CD4-positive, alpha-beta T cell treated with Interleukin-12 subunit alpha and Interleukin-12 subunit beta, for 1 hour (primary cell): ENCODE data around the gene PLCZ1.
"Not testable (repeated sequence)": the region's sequence is repeated elsewhere in the genome, so short reads cannot be mapped to it uniquely, and the experiment has no call there.

Experiments
- DNase-seq: peaks from one replicate; pipeline ENCODE4 v3.0.0-alpha.2; 2020

The PLCZ1 gene

DNA sequence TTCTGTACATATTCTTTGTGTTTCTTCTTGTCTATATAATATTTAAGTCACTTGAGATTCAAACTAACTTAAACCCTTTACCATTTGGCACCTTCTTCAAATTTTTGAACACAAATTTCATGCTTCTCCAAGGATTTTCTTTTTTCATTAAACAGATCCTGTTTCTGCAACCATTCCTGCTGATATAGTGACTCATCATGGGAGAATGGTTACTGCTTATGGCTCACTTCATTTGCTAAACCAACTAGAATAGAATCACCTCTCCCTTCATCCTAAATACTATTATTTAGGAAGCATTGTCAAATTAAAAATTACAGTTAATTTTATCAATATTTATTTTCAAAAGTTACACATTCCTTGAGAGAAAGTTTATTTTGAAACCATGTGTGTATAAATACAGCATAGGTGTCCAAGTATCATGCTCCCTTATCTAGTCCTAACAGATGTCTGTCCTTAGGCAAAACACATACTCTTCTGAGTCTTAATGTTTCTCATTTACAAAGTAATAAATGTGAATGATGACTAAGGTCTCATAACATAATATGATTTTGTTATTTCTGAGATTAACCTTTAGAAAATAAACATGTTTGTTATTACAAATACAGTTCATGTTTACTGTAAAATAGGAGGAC is 40.7 kb downstream of the PLCZ1 start:
- DNase-seq: no peak

DNA sequence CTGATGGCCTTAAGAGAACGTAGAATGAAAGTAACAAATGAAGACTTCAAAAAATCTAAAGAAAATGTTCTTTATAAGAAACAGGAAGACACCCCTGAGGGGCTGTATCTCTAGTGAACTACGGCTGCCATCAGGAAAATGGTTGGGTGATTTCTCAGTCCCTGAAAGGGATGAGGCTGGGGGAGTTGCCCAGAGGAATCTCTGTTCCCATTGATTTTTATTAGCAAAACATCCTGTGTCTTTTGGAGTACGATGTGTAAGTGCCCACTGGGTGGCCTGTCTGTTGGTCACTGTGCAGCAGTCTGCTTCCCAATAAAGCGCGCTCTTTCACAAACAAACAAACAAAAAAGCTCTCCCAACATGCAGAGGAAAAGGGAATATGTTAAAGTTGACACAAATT is 43.8 kb downstream of the PLCZ1 start:
- not testable (repeated sequence) for DNase-seq

DNA sequence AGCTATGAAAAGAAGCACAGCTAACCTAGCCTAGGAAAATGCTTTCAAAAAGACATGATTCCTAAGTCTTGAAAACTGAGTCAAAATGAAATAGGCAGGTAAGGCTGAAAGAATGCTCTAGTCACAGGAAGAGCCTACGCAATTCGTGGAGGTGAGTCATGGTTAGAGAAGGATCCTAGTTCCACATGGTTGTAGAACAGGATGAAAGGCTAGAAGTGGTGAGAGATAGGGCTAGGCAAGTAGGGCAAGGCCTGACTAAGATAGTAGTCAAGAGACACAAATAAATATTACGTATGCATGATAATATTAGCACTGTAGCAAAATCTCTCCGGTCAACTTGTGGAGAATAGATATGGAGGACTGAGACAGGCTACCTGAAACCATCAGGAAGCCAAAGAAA is 47.2 kb downstream of the PLCZ1 start:
- DNase-seq: no peak

DNA sequence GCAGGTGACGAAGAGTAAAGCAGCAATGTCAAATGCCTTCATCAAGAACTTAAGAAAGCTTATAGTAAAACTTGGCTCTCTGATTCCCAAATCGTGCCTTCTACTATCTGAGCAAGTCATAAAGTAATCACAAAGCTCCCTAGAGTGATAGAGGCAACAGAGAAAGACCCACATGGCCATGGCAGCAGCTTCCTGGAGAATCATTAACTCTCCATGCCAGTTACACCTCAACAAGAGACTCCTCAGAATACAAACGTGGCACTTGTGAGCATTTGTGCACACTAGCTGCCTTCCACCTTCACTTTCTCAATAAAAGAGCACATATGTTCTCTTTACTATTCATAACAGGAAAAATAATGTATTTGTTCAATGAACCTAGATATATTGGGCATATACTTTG is 48.0 kb downstream of the PLCZ1 start:
- DNase-seq: no peak

DNA sequence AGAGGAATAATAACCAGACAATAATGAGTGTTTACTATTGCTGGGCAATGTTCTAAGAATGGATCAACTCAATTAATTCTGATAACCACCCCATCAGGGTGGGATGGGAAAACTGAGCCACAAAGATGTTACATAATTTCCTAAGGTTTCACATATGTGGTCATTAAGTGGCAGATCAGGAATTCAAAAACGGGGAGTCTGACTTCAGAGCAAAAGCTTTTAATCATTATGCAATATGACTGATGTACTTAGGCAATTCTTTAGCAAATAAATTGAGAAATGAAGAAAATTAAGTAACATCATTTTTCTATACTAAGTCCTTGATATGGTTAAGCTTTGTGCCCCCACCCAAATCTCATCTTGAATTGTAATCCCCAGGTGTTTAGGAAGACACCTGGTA is 53.4 kb downstream of the PLCZ1 start:
- no peak for DNase-seq

DNA sequence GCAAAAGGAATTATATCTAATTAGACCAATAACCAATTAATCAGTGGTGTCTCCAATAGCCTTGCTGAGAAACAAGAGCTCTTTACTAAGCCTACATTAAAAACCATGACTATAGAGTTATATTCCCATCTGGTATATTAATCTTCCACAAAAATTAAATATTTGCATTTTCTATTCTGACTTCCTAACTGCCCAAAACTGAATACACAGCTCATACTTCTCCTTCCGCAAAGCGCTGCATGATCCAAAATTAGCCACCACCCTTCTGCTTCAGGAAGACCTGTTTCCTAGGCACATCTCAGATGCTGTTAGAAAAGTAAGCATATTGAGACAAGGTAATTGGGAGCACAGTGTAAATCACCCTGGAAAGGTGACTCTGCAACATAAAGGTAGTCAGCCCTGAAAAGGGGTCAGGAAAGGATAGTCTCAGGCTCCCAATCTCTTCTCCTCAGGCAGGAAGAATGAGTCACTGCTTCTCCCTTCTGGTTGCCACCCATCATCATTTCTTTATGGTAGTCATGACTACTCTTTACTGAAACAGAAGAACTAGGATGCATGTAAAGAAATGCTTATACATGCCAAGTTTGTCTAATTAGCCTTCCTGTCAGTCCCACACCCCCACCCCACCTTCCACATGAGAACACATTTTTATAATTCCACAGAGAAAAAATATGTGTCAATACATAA is 54.3 kb downstream of the PLCZ1 start:
- no peak for DNase-seq

DNA sequence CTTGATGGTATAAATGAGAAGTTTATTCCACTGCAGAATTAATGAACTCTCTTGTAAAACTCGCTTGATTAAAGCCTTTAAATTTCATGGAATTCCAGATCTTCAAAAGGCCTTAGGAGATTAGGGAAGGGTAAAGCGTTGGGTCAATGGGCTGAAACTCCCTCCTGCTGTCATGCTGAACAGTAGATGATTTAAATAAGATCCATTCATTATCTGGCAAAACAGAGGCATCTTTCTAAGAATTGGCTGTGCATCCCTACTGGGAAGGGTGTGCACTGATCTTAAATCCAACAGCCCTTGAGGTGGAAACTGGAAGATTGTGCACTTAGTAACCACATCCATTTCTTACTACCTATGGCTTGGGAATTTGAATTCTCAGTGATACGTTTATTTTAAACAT is 56.0 kb downstream of the PLCZ1 start:
- no peak for DNase-seq

DNA sequence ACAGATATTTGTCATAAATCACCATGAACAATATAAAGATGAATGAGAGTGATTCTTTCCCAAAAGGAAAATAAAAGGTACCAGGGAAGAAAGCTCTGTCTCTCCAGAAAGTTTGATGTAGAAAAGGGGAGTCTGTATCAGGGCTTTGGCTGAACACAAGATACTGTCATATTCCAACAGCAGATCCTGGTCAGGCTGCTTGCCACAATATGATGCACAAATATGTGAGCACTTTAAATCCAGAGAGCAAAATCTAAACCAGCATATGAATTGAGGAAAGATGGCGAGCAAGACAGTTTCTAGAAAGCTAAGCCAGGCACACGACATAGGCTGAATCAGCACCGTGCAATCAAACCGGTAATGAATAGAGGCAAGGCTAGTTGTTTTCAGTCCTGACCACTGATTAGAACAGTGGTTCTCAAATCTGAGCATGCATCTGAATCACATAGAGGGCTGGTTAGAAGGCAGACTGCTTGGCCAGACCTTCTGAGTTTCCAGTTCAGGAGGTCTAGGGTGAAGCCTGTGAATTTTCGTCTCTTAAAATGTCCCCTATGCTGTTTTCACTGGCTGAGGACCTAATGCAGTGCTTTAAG is 60.7 kb downstream of the PLCZ1 start:
- DNase-seq: no peak

DNA sequence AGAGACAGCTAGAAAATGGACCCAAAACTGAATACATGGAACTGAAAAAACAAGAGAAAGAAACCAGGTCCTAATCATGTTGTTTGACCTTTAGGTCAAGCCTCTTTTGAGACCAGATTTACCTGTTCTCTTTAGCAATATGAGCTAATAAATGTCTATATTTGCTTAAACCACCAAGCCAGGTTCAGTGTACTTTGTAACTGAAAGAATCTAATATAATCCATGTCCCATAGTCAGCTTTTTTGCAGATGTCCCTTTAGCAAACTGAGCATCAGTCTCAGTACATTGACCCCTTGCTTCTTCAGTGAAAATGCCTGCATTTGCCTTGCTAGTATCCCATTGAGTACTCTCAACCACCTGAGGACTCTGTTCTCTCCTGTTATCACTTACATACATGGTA is 61.7 kb downstream of the PLCZ1 start:
- DNase-seq: no peak

DNA sequence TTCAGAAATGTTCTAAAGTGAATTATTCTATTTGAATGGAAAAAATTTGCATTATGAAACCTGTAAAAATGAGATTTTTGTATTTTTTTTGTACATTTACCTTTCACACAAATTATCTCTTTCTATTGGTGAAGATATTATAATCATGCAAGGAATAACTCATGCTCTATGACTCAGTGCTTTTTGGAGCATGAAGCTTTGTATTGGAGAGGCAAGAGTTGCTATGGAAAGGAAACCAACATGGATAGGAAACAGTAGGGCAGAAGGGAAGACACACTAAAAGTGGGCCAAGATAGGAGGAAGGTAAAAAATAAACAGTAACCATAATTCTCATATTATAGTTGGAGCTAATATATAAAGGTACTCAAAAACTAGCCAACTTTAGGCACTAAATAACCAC is 79.0 kb downstream of the PLCZ1 start:
- no peak for DNase-seq

DNA sequence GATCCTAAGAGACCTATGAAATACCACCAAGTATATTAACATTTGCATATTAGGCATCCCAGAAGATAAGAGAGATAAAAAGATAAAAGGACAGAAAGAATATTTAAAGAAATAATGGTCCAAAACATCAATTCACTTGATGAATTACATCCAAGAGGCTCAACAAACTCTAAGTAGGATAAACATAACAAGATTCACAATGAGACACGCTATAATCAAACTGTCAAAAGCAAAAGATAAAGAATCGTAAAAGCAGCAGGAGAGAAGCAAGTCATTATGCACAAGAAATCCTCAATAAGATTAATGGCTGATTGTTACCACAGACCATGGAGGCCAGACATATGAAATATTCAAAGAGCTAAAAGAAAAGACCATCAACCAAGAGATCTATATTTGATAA is 79.6 kb downstream of the PLCZ1 start:
- DNase-seq: no peak

DNA sequence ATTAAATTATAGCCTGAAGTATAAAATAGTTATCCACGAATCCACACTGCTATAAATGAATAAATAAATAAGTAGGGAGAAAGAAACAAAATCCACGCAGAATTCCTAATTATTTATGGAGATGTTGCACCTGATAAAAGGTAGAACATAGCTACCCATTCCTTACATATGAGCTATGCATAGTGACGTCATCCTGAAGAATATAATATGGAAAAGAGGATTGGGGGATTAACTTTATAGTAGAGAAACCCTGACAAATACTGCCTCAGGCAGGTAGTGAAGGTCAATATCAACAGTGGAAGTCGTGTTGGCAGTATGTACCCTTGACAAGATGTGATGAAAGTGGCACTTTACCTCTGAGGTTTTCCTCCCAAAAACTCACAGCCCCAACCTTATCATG is 82.5 kb downstream of the PLCZ1 start:
- no peak for DNase-seq

DNA sequence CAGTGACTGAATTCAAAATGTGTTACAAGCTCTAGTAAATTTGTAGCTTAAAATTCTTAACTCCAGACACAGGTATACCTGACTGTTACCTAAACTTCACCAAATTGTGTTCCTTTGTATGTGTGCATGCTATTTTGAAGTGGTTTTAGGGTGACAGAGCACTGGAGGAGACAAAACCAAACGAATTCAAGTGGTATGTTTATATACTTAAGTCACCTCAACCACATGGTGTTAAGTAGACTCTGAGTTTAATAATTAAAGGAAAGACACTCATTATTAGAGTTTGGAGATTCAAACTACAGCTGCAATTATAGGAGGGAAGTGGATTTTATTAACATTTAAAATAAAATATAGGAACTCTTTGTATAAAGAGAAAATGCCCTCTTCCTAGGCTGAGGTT is 84.3 kb downstream of the PLCZ1 start:
- DNase-seq: no peak

DNA sequence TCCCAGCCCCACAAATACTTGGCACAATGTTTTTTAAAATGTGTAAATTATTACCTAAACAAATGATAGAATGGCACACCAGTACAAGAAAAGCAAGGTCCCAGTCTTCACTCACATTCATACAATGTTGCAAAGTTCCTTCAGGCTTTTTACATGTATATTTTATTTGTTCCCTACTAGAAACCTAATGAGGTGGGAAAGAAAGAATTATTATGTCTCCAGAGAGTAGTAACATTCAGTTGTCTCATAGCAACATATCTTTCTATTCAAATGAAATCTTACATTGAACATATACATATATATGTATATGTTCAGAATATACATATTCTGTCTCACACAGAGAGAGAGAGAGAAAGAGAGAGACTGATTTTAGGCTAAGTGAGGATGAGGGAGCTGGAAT is 85.2 kb downstream of the PLCZ1 start:
- no peak for DNase-seq

DNA sequence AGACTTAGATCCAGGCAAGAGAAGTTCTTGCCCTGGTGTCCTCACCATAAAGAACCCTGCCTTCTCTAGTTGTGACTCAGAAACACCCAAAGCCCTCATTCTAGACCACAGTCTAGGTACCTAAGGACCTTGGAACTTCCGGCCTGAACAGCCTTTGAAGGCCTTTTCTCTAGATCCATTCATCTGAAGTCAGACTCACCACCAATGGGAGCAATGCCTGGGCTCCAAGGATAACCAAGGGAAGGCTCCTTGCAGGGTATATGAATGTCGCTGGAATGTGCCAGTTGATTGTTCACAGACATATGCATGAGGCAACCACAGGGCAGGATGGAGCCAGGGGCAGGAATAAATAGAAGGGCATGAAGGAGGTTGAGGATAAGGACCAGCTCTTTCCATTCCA is 86.3 kb downstream of the PLCZ1 start:
- DNase-seq: no peak

DNA sequence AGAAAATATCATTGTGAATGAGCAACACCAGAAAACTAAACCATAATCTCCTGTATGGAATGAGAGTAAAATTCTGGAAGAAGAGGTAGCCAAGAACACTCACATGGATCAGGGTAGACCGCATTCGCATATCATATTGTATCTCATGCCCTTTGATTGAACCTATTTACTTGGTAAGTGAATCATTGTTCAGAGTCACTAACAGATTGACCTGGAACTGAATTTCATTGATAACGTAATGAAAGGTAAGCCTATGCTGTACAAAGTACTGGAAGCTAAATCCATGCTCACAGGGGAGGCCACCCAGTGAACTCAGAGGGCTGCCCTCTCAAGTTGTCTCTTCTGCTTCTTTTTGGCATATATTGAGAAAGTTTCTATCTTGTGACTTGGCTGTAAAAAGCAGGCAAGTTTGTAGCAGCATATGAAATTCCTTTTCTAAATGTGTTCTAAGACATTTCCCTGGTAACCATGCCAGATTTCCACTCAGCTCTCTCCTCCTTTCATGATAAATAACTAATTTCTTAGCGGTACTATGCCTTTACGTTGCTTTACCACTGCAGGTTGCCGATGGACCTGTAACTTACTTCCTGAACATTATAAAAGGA is 91.4 kb downstream of the PLCZ1 start:
- no peak for DNase-seq

DNA sequence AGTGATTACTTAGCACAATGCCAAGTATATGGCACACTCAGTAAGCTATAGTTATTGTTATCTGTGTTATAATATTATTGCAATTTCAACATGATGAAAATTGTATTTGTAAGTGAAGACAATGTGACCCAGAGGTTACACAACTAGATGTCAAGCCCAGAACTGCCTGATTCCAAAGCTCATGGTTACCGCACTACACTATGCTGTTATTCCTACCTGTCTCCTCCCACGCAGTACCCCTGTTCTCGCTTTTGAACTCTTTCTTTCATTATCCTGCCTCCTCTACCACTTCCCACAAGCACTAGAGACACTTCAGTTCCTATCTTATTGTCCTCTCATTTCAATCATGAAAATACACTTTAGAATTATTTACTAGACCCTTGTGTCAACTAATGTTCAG is 93.2 kb downstream of the PLCZ1 start:
- DNase-seq: no peak

DNA sequence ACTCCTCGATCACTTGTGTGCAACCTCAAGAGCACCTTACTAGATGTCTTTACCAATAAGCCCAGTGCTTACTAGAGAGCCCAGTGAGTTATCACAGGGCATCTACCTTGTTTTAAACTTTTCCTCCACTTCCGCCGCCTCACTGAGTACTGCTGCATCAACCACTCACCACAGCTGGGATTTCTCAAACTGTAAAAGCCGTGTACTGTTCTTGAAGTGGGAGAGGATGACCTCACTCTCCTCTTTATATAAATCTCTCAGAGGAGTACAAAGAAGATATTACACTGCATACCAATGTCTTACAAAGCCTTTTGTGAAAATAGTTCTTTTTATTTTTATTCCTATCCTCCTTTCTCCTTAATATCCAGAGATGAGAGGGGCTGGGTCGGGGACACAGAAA is 94.1 kb downstream of the PLCZ1 start:
- no peak for DNase-seq

DNA sequence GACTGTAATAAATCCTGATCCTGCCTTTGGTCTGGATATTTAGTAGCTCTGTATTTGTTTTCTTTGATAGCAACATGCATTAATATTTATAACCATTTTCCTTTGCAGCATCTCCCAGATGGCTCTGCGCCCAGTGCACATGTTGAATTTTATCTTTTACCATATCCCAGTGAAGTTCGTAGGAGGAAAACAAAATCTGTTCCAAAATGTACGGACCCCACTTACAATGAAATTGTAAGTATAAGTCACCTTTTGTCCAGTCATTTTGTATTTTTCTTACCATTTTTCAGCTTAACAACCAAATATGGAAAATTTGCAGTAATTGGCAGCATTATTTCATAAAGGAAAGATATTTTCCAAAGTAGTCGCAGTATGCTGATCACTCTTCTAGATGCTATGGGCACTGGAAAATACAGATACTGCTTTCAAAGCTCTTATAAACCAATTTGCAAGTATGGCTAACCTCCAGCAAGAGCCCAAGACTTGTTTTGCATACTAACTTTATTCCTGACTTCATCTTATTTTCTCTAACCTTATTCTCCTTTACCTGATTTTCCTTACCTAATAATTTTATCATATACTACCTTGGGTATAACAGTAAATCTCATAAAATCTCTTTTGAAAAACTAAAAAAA is 97.4 kb downstream of the PLCZ1 start:
- DNase-seq: no peak

DNA sequence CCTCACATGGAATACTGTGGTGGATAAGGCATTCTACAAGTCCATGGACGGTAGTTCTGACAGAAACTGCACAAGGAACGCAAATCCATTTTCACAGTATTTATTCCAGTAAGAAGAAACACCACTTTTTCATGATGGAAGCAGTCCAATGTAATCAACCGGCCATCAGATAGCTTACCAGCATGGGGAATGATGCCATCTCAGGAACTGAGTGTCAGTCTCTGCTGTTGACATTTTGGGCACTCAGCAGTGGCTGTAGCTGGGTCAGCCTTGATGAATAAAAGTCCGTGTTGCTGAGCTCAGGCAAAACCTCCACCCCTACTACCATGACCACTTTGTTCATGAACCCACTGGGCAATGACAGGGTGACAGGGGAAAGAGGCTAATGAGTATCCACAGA is 103.4 kb downstream of the PLCZ1 start:
- DNase-seq: no peak
